Endothelial cell of umbilical vein (primary cell): ENCODE measurements around the gene RRAS. TPM values are rescaled to one million over a fixed set of nuclear protein-coding genes. Genes with fewer than 3 reads are reported as not detected.

Experiments
- BruUV-seq: library from RNA; stranded (reverse); fragments of 400-500 nt; replicated peaks from 2 replicates; lab custom pipeline; 2021; lab: Mats Ljungman, UMichigan
- CTCF ChIA-PET: fragments of 300-600, 350-600 bp; sonication (Branson Sonifier 250); formaldehyde crosslinking; loops from one replicate; lab custom pipeline; 2021; ENCODE audit warnings: antibody characterized with exemption, inconsistent platforms; lab: Charles Lee
- POLR2A ChIA-PET: fragments of 300-600, 350-600 bp; sonication (Branson Sonifier 250); formaldehyde crosslinking; loops from one replicate; lab custom pipeline; 2021; ENCODE audit warnings: antibody characterized with exemption, inconsistent platforms; lab: Charles Lee
- DNase-seq: peaks from one replicate; pipeline ENCODE4 v3.0.0-alpha.2; 2011; ENCODE audit warnings: low read depth, low spot score
- FAIRE-seq: peaks from 2 replicates; lab custom pipeline; 2011; peaks lifted over from hg19 to GRCh38; lab: Jason Lieb, UNC
- H2AFZ ChIP-seq: 2 replicates; pipeline ENCODE4 v1.6.0; 2012; ENCODE audit warnings: low read depth, low read length, control low read depth, inconsistent platforms
- H3K27ac ChIP-seq: 2 replicates; pipeline ENCODE4 v1.5.1; 2011; ENCODE audit warnings: low read depth, mild to moderate bottlenecking, control low read depth, low read length, moderate library complexity; ENCODE audit not compliant: insufficient read depth
- H3K27me3 ChIP-seq, 2 experiments: 2 replicates each; pipeline versions ENCODE4 v1.6.0 to v1.6.1; 2011; ENCODE audit warnings: low read length in 2 of 2, mixed read lengths in 1 of 2; ENCODE audit not compliant: control insufficient read depth in 2 of 2, insufficient read depth in 2 of 2
- H3K36me3 ChIP-seq, 2 experiments: 2 replicates in 1 of 2; 3 replicates in 1 of 2; pipeline ENCODE4 v1.5.1; 2011; ENCODE audit warnings: low read length in 2 of 2, mild to moderate bottlenecking in 1 of 2, moderate library complexity in 1 of 2; ENCODE audit not compliant: control insufficient read depth in 2 of 2, insufficient read depth in 2 of 2; ENCODE audit errors: extremely low read depth in 1 of 2
- H3K4me1 ChIP-seq: 3 replicates; pipeline ENCODE4 v1.5.1; 2011; ENCODE audit warnings: mild to moderate bottlenecking, low read length; ENCODE audit not compliant: control insufficient read depth, insufficient read depth; ENCODE audit errors: extremely low read depth
- H3K4me2 ChIP-seq: 2 replicates; pipeline ENCODE4 v1.6.1; 2011; ENCODE audit warnings: low read length, control low read depth, mixed read lengths; ENCODE audit not compliant: insufficient read depth
- H3K4me3 ChIP-seq, 3 experiments: fragments of 200-600 bp in 1 of 3; sonication (generic), shearing (Covaris generic) in 1 of 3; replicated peaks in 1 of 3; 2 replicates each; pipeline ENCODE4 v1.5.1; 2011 to 2016; ENCODE audit warnings: control low read depth in 3 of 3, low read length in 3 of 3, mild to moderate bottlenecking in 2 of 3, inconsistent platforms in 1 of 3, low read depth in 1 of 3, moderate library complexity in 1 of 3; ENCODE audit not compliant: insufficient read depth in 1 of 3
- H3K79me2 ChIP-seq: 2 replicates; pipeline ENCODE4 v1.6.0; 2012; ENCODE audit warnings: low read length, inconsistent platforms; ENCODE audit not compliant: control insufficient read depth, insufficient read depth
- H3K9ac ChIP-seq: replicated peaks from 2 replicates; pipeline ENCODE3; 2011; ENCODE audit warnings: low read length, control low read depth; ENCODE audit not compliant: insufficient read depth; ENCODE audit errors: extremely low read depth
- H3K9me1 ChIP-seq: replicated peaks from 3 replicates; pipeline ENCODE4 v1.6.0; 2011; ENCODE audit warnings: mild to moderate bottlenecking, low read length; ENCODE audit not compliant: control insufficient read depth, insufficient read depth; ENCODE audit errors: extremely low read depth
- H3K9me3 ChIP-seq: replicated peaks from 2 replicates; pipeline ENCODE4 v1.5.1; 2012; ENCODE audit warnings: low read length, inconsistent platforms; ENCODE audit not compliant: control insufficient read depth, insufficient read depth
- H4K20me1 ChIP-seq: replicated peaks from 2 replicates; pipeline ENCODE3; 2011; ENCODE audit warnings: mild to moderate bottlenecking, low read length; ENCODE audit not compliant: control insufficient read depth, insufficient read depth; ENCODE audit errors: extremely low read depth
- EZH2 ChIP-seq: IDR thresholded peaks from 2 replicates; pipeline ENCODE4 v1.6.1; 2012; ENCODE audit warnings: borderline replicate concordance, low read depth, mild to moderate bottlenecking, moderate library complexity, low read length, inconsistent platforms; ENCODE audit not compliant: severe bottlenecking
- FOS ChIP-seq: IDR thresholded peaks from 2 replicates; pipeline ENCODE4 v1.6.1; 2011; ENCODE audit warnings: mild to moderate bottlenecking, low read length, moderate library complexity, borderline replicate concordance; ENCODE audit not compliant: insufficient read depth
- GATA2 ChIP-seq: IDR thresholded peaks from 2 replicates; pipeline ENCODE4 v1.7.0; 2011; ENCODE audit warnings: low read depth, mild to moderate bottlenecking, moderate library complexity, mixed read lengths, low read length; ENCODE audit not compliant: insufficient read length, insufficient read depth
- JUN ChIP-seq: IDR thresholded peaks from 2 replicates; pipeline ENCODE4 v1.6.1; 2011; ENCODE audit warnings: borderline replicate concordance, low read depth; ENCODE audit not compliant: insufficient read length, insufficient read depth
- MYC ChIP-seq: IDR thresholded peaks from one replicate; pipeline ENCODE4 v1.6.1; 2011; ENCODE audit warnings: mild to moderate bottlenecking, low read depth, low read length
- POLR2A ChIP-seq: IDR thresholded peaks from 2 replicates; pipeline ENCODE4 v1.6.1; 2012; ENCODE audit warnings: low read depth, mild to moderate bottlenecking, control low read depth, low read length
- POLR2AphosphoS5 ChIP-seq: IDR thresholded peaks from 2 replicates; pipeline ENCODE4 v1.6.1; 2012; ENCODE audit warnings: low read depth, mild to moderate bottlenecking, control low read depth, low read length, moderate library complexity; ENCODE audit not compliant: insufficient read depth
- dilution Hi-C: fragments of 300-500 bp; cut with MboI; formaldehyde crosslinking; loops from one replicate; pipeline ENCODE4 v1.15.0; 2019; ENCODE audit warnings: low sequenced_read_pairs; ENCODE audit not compliant: extremely low pct_ligation_motif_present
- intact Hi-C: fragments of 100-400 bp; cut with micrococcal nuclease; formaldehyde crosslinking; loops from one replicate; pipeline ENCODE4 v1.10.0; 2022
- polyA plus RNA-seq, 4 experiments: library from polyadenylated mRNA; depleted of rRNA in 3 of 4; stranded (reverse) in 3 of 4; unstranded in 1 of 4; fragments of >200 nt; gene quantifications; 2 replicates each; pipeline versions ENCODE4 v1.2.1 to v1.2.3, GENCODE V29; 2011 to 2012; ENCODE audit warnings: missing spikeins in 1 of 4
- total RNA-seq: library from RNA; stranded (reverse); gene quantifications from 2 replicates; pipeline ENCODE4 v1.2.3, GENCODE V29; 2021
- TF ChIP-seq, protein P1 (sequence below), 2 donors: IDR thresholded peaks; 1 replicate in 1 of 2; 2 replicates in 1 of 2; pipeline ENCODE4 v1.5.1; 2011; ENCODE audit warnings: low read length in 2 of 2, mild to moderate bottlenecking in 2 of 2, moderate library complexity in 2 of 2, control low read depth in 1 of 2, inconsistent platforms in 1 of 2, low read depth in 1 of 2; ENCODE audit not compliant: insufficient read depth in 1 of 2; ENCODE audit errors: extremely low read depth in 1 of 2
- TF ChIP-seq, protein P2 (sequence below): IDR thresholded peaks from 2 replicates; pipeline ENCODE4 v1.6.1; 2011; ENCODE audit not compliant: insufficient read depth, insufficient read length

RRAS gene
- total and polyA plus RNA-seq, 2 donors (not counting 3 experiments of a cell fraction or from before 2014, with no cell fraction given): 89.5 to 250 TPM

DNA sequence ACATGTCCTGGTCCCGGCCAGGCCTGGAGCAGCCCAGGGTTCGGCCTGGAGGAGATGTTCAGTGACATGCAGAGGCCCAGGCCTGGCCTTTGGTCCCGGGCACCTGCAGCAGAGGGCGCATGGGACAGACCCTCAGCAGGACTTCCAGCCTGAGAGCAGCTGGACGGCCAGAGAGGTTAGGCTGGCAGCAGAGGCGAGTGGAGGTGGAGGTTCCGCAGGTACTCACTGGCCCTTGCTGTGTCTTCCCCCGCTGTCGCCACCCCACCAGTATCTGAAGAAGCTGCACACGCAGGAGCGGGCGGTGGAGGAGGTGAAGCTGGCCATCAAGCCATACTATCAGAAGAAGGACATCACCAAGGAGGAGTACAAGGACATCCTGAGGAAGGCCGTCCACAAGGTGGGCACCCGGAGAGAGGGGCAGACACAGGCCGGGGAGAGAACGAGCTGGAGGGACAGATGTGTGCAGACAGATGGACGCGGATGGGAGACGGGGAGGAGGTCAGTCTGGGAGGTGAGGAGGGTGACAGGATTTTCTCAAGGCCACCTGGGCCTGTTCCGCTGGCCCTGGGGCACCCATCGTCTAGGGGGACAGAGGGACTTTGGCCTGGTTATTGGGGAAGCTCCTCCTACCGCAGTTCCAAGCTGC, 17.7 kb upstream of the RRAS start:
- Histone ChIP-seq H3K79me2 (no peaks in the 10 kb centered on the region), H4K20me1 (no peaks in the 10 kb centered on the region), H3K4me1 (no peaks in the 10 kb centered on the region), H3K9ac (no peak overlapping the region), H3K9me3 (no peaks in the 10 kb centered on the region), H3K27ac (no peak overlapping the region), H3K36me3 (peaks cover 20 to 73% of the 10 kb centered on the region in 2 experiments), H3K27me3 (no peaks in the 10 kb centered on the region), H3K9me1 (no peaks in the 10 kb centered on the region), H3K4me3 (no peak overlapping the region), H3K4me2 (no peak overlapping the region), H2AFZ (no peak overlapping the region)
- dilution Hi-C loops: no loop called here
- POLR2A ChIA-PET: no interaction called here
- intact Hi-C loops: no loop called here
- no TSS peak for BruUV-seq
- DNase-seq: no peak
- FAIRE-seq: no peak
- CTCF ChIA-PET: interaction anchor here (0.6 to 1.5 kb wide), 3 partner anchors 12 to 24 kb away, joined by 3 to 6 read pairs (median 4); no protein-coding TSS in a partner anchor
- TF ChIP-seq EZH2 (no peak), GATA2 (no peak), POLR2A (no peak), JUN (no peak), MYC (no peak), POLR2AphosphoS5 (no peak), FOS (no peak)
- TF ChIP-seq, protein P1, sequence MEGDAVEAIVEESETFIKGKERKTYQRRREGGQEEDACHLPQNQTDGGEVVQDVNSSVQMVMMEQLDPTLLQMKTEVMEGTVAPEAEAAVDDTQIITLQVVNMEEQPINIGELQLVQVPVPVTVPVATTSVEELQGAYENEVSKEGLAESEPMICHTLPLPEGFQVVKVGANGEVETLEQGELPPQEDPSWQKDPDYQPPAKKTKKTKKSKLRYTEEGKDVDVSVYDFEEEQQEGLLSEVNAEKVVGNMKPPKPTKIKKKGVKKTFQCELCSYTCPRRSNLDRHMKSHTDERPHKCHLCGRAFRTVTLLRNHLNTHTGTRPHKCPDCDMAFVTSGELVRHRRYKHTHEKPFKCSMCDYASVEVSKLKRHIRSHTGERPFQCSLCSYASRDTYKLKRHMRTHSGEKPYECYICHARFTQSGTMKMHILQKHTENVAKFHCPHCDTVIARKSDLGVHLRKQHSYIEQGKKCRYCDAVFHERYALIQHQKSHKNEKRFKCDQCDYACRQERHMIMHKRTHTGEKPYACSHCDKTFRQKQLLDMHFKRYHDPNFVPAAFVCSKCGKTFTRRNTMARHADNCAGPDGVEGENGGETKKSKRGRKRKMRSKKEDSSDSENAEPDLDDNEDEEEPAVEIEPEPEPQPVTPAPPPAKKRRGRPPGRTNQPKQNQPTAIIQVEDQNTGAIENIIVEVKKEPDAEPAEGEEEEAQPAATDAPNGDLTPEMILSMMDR (IDR thresholded peaks at IDR 0.05; ENCODE audit: extremely low read depth in 1 of 2, insufficient read depth in 1 of 2, low read depth in 1 of 2, low read length in 2 of 2): no peak
- TF ChIP-seq, protein P2, sequence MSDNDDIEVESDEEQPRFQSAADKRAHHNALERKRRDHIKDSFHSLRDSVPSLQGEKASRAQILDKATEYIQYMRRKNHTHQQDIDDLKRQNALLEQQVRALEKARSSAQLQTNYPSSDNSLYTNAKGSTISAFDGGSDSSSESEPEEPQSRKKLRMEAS: no peak
